IMR-90 (cell line): ENCODE measurements around the gene CNPY1.

Source experiments
- BHLHE40 ChIP-seq: fragments of 150-350 bp; IDR thresholded peaks from 2 replicates; pipeline ENCODE4 v1.6.1; 2016; ENCODE audit warnings: mild to moderate bottlenecking, low read depth, low read length
- CEBPB ChIP-seq: IDR thresholded peaks from 2 replicates; pipeline ENCODE4 v1.6.1; 2012; ENCODE audit warnings: low read depth, low read length, improper control_type of control experiment
- CHD1 ChIP-seq: IDR thresholded peaks from 2 replicates; pipeline ENCODE4 v1.6.1; 2012; ENCODE audit warnings: low read depth, low read length, improper control_type of control experiment
- MAFK ChIP-seq: IDR thresholded peaks from 2 replicates; pipeline ENCODE4 v1.6.1; 2012; ENCODE audit warnings: low read depth, low read length, improper control_type of control experiment
- MXI1 ChIP-seq: IDR thresholded peaks from 2 replicates; pipeline ENCODE4 v1.6.1; 2012; ENCODE audit warnings: low read depth, mild to moderate bottlenecking, low read length, moderate library complexity, borderline replicate concordance
- NFE2L2 ChIP-seq: fragments of 150-350 bp; IDR thresholded peaks from 2 replicates; pipeline ENCODE4 v1.6.1; 2016; ENCODE audit warnings: low read depth, mild to moderate bottlenecking, low read length
- POLR2A ChIP-seq: IDR thresholded peaks from 2 replicates; pipeline ENCODE4 v1.6.1; 2012; ENCODE audit warnings: mild to moderate bottlenecking, low read depth, low read length
- RAD21 ChIP-seq: IDR thresholded peaks from 2 replicates; pipeline ENCODE4 v1.6.1; 2012; ENCODE audit warnings: low read length, improper control_type of control experiment
- RFX5 ChIP-seq: IDR thresholded peaks from 2 replicates; pipeline ENCODE4 v1.8.0; 2012; ENCODE audit warnings: low read depth, mild to moderate bottlenecking, low read length, moderate library complexity
- SMC3 ChIP-seq: fragments of 150-350 bp; IDR thresholded peaks from 2 replicates; pipeline ENCODE4 v1.6.1; 2016; ENCODE audit warnings: low read depth, mild to moderate bottlenecking, antibody characterized with exemption, low read length, moderate library complexity
- TF ChIP-seq, protein P1 (sequence below): conservative IDR thresholded peaks from 2 replicates; pipeline ENCODE4 v1.5.1; 2012; ENCODE audit warnings: mild to moderate bottlenecking, low read depth, low read length, improper control_type of control experiment
- TF ChIP-seq, protein P2 (sequence below): fragments of 150-350 bp; IDR thresholded peaks from 2 replicates; pipeline ENCODE4 v1.6.1; 2017; ENCODE audit warnings: mild to moderate bottlenecking, antibody characterized with exemption, low read length, low read depth
- TF ChIP-seq, protein P3 (sequence below): fragments of 150-350 bp; IDR thresholded peaks from 2 replicates; pipeline ENCODE4 v1.6.1; 2016; ENCODE audit warnings: low read depth, mild to moderate bottlenecking, low read length, moderate library complexity, borderline replicate concordance

DNA sequence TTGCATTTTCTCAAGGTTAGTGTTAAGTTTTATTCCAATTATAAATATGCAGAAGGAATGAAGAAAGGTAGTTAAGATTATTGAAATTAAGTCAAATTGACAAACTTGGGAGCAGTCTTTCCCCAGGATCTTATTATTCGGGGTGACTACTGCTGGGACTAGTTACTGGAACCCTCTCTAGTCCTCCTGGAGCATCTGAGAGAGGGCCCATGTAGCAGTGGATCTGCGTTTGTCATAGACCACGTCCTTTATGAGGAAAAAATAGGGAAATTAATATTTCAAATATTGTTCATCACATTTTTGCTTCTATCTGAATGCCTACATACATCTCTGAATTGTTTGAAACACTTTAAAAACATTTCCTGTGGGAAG, 41.0 kb downstream of the CNPY1 start:
- TF ChIP-seq, protein P1, sequence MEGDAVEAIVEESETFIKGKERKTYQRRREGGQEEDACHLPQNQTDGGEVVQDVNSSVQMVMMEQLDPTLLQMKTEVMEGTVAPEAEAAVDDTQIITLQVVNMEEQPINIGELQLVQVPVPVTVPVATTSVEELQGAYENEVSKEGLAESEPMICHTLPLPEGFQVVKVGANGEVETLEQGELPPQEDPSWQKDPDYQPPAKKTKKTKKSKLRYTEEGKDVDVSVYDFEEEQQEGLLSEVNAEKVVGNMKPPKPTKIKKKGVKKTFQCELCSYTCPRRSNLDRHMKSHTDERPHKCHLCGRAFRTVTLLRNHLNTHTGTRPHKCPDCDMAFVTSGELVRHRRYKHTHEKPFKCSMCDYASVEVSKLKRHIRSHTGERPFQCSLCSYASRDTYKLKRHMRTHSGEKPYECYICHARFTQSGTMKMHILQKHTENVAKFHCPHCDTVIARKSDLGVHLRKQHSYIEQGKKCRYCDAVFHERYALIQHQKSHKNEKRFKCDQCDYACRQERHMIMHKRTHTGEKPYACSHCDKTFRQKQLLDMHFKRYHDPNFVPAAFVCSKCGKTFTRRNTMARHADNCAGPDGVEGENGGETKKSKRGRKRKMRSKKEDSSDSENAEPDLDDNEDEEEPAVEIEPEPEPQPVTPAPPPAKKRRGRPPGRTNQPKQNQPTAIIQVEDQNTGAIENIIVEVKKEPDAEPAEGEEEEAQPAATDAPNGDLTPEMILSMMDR: no peak
- TF ChIP-seq CHD1 (no peak), RFX5 (no peak), BHLHE40 (no peak), MXI1 (no peak), POLR2A (no peak), RAD21 (no peak), CEBPB (no peak), SMC3 (no peak), MAFK (no peak), NFE2L2 (no peak)
- TF ChIP-seq, protein P2, sequence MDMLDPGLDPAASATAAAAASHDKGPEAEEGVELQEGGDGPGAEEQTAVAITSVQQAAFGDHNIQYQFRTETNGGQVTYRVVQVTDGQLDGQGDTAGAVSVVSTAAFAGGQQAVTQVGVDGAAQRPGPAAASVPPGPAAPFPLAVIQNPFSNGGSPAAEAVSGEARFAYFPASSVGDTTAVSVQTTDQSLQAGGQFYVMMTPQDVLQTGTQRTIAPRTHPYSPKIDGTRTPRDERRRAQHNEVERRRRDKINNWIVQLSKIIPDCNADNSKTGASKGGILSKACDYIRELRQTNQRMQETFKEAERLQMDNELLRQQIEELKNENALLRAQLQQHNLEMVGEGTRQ: no peak
- TF ChIP-seq, protein P3, sequence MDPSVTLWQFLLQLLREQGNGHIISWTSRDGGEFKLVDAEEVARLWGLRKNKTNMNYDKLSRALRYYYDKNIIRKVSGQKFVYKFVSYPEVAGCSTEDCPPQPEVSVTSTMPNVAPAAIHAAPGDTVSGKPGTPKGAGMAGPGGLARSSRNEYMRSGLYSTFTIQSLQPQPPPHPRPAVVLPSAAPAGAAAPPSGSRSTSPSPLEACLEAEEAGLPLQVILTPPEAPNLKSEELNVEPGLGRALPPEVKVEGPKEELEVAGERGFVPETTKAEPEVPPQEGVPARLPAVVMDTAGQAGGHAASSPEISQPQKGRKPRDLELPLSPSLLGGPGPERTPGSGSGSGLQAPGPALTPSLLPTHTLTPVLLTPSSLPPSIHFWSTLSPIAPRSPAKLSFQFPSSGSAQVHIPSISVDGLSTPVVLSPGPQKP: no peak
